ENCODE data around the gene PDF. TPM values are rescaled to one million over a fixed set of nuclear protein-coding genes. Genes with fewer than 3 reads are reported as not detected.

PDF gene
- total RNA-seq, 1 donor from 2014 or later: 12.0 TPM

DNA sequence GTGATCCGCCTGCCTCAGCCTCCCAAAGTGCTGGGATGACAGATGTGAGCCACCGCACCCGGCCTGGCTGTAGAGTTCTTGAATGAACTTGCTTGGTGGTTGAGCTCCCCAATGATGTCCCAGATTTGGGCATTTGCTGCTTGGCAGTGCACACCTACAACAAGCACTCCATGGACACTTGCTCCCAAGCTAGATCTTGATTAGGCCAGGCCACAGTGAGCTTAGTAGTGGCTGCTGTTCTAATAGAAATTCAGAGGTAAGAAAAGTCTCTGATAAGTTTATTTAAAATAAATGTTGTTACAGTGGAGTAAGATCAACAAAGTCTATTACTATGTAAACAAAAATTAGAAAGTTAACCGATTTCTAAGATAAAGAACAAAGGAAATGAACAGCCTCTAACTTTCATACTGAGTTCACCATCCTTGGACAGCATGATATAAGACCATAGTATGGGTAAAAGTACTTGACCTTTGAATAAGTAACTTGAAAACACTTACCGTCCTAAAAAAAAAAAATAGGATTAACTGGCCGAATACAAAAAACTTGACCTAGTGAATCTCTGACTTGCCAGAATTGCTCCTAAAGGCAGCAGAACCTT is 20.2 kb upstream of the PDF start:
- H3K27ac Mint-ChIP-seq (ENCODE audit: unreplicated experiment): no peak overlapping the region
- H3K27me3 Mint-ChIP-seq (ENCODE audit: unreplicated experiment): no peaks in the 10 kb centered on the region
- TF ChIP-seq, protein P1, sequence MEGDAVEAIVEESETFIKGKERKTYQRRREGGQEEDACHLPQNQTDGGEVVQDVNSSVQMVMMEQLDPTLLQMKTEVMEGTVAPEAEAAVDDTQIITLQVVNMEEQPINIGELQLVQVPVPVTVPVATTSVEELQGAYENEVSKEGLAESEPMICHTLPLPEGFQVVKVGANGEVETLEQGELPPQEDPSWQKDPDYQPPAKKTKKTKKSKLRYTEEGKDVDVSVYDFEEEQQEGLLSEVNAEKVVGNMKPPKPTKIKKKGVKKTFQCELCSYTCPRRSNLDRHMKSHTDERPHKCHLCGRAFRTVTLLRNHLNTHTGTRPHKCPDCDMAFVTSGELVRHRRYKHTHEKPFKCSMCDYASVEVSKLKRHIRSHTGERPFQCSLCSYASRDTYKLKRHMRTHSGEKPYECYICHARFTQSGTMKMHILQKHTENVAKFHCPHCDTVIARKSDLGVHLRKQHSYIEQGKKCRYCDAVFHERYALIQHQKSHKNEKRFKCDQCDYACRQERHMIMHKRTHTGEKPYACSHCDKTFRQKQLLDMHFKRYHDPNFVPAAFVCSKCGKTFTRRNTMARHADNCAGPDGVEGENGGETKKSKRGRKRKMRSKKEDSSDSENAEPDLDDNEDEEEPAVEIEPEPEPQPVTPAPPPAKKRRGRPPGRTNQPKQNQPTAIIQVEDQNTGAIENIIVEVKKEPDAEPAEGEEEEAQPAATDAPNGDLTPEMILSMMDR (IDR thresholded peaks at IDR 0.05; ENCODE audit: partially characterized antibody, unreplicated experiment): no peak
- no peaks in the 10 kb centered on the region for H3K36me3 Mint-ChIP-seq (ENCODE audit: unreplicated experiment)
- peaks cover 2% of the 10 kb centered on the region for H3K4me1 Mint-ChIP-seq (ENCODE audit: low read depth, unreplicated experiment)
- no peaks in the 10 kb centered on the region for H3K9me3 Mint-ChIP-seq (ENCODE audit: unreplicated experiment)
- DNase-seq: no peak
- no peak overlapping the region for H3K4me3 Mint-ChIP-seq (ENCODE audit: unreplicated experiment)

DNA sequence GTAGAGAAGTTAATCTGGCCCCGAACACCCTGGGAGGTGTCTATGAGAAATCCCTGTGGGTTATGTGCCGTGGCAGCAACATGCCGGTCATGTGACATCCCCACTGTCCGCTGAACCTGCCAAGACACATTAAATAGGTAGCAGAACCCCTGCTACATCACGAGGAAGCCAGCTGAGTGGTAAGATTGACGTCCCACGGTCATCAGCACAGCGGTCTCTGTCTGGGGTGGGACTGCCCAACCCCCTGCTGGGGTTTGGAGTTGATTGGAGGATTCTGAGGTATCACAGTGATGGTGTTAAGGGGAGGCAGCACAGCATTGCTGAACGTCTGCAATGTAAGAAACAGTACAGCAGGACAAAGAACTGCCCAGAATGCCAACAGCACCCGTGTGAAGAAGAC is 19.1 kb upstream of the PDF start:
- H3K4me1 Mint-ChIP-seq (ENCODE audit: low read depth, unreplicated experiment): peaks cover 2% of the 10 kb centered on the region
- no peak for DNase-seq
- no peak overlapping the region for H3K4me3 Mint-ChIP-seq (ENCODE audit: unreplicated experiment)
- H3K27ac Mint-ChIP-seq (ENCODE audit: unreplicated experiment): no peak overlapping the region
- peaks cover 1% of the 10 kb centered on the region for H3K27me3 Mint-ChIP-seq (ENCODE audit: unreplicated experiment)
- TF ChIP-seq, protein P1 (IDR thresholded peaks at IDR 0.05; ENCODE audit: partially characterized antibody, unreplicated experiment): no peak
- H3K9me3 Mint-ChIP-seq (ENCODE audit: unreplicated experiment): no peaks in the 10 kb centered on the region
- H3K36me3 Mint-ChIP-seq (ENCODE audit: unreplicated experiment): no peaks in the 10 kb centered on the region

DNA sequence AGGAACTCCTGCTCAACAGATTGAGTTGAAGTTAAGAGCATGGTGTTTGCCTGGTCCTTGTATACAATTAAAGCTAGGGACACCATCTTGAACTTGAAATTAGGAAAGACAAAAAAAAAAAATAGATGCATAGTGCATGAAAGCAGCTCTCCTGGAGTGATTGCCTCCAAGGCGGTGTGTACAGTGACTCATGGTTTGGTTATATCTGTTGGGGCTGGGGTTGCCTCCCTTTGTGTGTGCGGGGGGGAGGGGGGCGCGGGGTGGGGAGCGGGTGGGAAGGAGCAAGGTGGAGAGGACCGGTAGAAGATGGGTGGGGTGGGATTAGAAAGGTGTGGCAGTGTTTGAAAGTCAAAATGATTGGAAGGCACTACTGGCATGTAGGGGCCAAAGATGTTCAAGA is 17.8 kb upstream of the PDF start:
- DNase-seq: no peak
- no peak overlapping the region for H3K27ac Mint-ChIP-seq (ENCODE audit: unreplicated experiment)
- H3K36me3 Mint-ChIP-seq (ENCODE audit: unreplicated experiment): no peaks in the 10 kb centered on the region
- H3K4me3 Mint-ChIP-seq (ENCODE audit: unreplicated experiment): no peak overlapping the region
- H3K9me3 Mint-ChIP-seq (ENCODE audit: unreplicated experiment): no peaks in the 10 kb centered on the region
- H3K27me3 Mint-ChIP-seq (ENCODE audit: unreplicated experiment): peaks cover 1% of the 10 kb centered on the region
- peaks cover 2% of the 10 kb centered on the region for H3K4me1 Mint-ChIP-seq (ENCODE audit: low read depth, unreplicated experiment)
- TF ChIP-seq, protein P1 (IDR thresholded peaks at IDR 0.05; ENCODE audit: partially characterized antibody, unreplicated experiment): no peak

DNA sequence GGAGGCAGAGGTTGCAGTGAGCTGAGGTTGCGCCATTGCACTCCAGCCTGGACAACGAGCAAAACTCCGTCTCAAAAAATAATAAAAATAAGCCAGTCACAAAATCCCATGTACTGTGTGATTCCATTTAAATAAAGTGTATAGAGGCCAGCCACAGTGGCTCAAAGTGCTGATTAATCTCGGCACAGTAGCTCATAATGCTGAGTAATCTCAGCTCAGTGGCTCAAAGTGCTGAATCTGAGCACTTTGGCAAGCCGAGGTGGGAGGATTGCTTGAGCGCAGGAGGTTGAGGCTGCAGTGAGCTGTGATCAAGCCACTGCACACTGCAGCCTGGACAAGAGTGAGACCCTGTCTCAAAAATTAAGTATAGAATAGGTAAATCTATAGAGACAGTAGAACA is 16.3 kb upstream of the PDF start:
- H3K36me3 Mint-ChIP-seq (ENCODE audit: unreplicated experiment): no peaks in the 10 kb centered on the region
- H3K27ac Mint-ChIP-seq (ENCODE audit: unreplicated experiment): no peak overlapping the region
- H3K4me3 Mint-ChIP-seq (ENCODE audit: unreplicated experiment): no peak overlapping the region
- no peaks in the 10 kb centered on the region for H3K9me3 Mint-ChIP-seq (ENCODE audit: unreplicated experiment)
- TF ChIP-seq, protein P1 (IDR thresholded peaks at IDR 0.05; ENCODE audit: partially characterized antibody, unreplicated experiment): no peak
- no peak for DNase-seq
- peaks cover 1% of the 10 kb centered on the region for H3K27me3 Mint-ChIP-seq (ENCODE audit: unreplicated experiment)
- peaks cover 2% of the 10 kb centered on the region for H3K4me1 Mint-ChIP-seq (ENCODE audit: low read depth, unreplicated experiment)

DNA sequence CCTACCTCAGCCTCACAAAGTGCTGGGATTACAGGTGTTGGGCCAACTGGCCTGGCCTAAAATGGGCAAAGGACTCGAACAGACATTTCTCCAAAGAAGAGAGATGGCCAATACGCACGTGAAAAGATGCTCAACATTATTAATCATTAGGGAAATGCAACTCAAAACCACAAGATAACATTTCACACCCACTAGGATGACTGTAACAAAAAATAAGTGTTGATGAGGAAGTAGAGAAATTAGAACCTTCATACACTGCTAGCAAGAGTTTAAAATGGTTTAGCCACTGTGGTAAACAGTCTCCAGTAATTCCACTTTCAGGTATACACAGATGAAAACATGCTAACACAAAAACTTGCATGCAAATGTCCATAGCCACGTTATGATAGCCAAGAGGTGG is 15.5 kb upstream of the PDF start:
- no peak overlapping the region for H3K4me3 Mint-ChIP-seq (ENCODE audit: unreplicated experiment)
- TF ChIP-seq, protein P1 (IDR thresholded peaks at IDR 0.05; ENCODE audit: partially characterized antibody, unreplicated experiment): no peak
- H3K27ac Mint-ChIP-seq (ENCODE audit: unreplicated experiment): no peak overlapping the region
- DNase-seq: no peak
- no peaks in the 10 kb centered on the region for H3K36me3 Mint-ChIP-seq (ENCODE audit: unreplicated experiment)
- no peaks in the 10 kb centered on the region for H3K9me3 Mint-ChIP-seq (ENCODE audit: unreplicated experiment)
- peaks cover 1% of the 10 kb centered on the region for H3K27me3 Mint-ChIP-seq (ENCODE audit: unreplicated experiment)
- H3K4me1 Mint-ChIP-seq (ENCODE audit: low read depth, unreplicated experiment): peaks cover 2% of the 10 kb centered on the region

All from glutamatergic neuron (in vitro differentiated cells).